Neural progenitor cell (in vitro differentiated cells): ENCODE results near the gene CDH26.

Experiments
- EZH2 ChIP-seq: fragments of 200-600 bp; sonication (generic); IDR thresholded peaks from 2 replicates; pipeline ENCODE4 v1.6.1; 2017; ENCODE audit warnings: antibody characterized with exemption, mild to moderate bottlenecking, moderate library complexity
- TF ChIP-seq, protein P1 (sequence below): fragments of 200-600 bp; sonication (generic); IDR thresholded peaks from 2 replicates; pipeline ENCODE4 v1.5.1; 2017; ENCODE audit warnings: antibody characterized with exemption, mild to moderate bottlenecking

DNA sequence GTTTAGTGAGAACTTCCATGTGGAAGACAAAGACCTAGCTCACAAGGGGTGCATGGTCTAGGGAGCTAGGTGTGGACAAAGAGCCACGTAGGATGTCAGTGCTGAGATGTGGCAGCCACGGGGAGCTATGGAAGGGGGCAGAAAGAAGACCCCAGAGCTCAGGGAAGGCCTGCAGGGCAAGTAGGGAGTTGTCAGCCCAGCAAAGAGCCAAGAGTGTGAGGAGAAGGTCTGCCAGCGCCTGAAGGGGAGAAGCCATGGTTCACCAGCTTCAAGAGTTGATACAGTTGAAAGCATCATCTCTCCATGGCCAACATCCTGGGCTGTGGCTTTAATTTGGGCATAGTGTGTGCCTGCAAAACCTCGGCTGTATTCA, 95.6 kb downstream of the CDH26 start:
- TF ChIP-seq, protein P1, sequence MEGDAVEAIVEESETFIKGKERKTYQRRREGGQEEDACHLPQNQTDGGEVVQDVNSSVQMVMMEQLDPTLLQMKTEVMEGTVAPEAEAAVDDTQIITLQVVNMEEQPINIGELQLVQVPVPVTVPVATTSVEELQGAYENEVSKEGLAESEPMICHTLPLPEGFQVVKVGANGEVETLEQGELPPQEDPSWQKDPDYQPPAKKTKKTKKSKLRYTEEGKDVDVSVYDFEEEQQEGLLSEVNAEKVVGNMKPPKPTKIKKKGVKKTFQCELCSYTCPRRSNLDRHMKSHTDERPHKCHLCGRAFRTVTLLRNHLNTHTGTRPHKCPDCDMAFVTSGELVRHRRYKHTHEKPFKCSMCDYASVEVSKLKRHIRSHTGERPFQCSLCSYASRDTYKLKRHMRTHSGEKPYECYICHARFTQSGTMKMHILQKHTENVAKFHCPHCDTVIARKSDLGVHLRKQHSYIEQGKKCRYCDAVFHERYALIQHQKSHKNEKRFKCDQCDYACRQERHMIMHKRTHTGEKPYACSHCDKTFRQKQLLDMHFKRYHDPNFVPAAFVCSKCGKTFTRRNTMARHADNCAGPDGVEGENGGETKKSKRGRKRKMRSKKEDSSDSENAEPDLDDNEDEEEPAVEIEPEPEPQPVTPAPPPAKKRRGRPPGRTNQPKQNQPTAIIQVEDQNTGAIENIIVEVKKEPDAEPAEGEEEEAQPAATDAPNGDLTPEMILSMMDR: no peak
- no peak for TF ChIP-seq EZH2
